HepG2 (cell line): ENCODE data around the gene ZBTB7C. TPM values are rescaled to one million over a fixed set of nuclear protein-coding genes. Genes with fewer than 3 reads are reported as not detected.

Source experiments
- ATAC-seq: fragments of 200-7000 bp; cut with Tn5 transposase; 3 replicates; pipeline ENCODE4 v1.9.1; 2020; ENCODE audit warnings: mild to moderate bottlenecking, moderate library complexity
- BruUV-seq: library from RNA; stranded (reverse); fragments of 400-500 nt; replicated peaks from 2 replicates; lab custom pipeline; 2021; lab: Mats Ljungman, UMichigan
- CTCF ChIA-PET: fragments of 300-600 bp; formaldehyde crosslinking; extraction: SDS; loops from one replicate; lab custom pipeline; 2021; ENCODE audit warnings: low total read pairs, inconsistent platforms, low intra/inter-chr PET ratio; lab: Yijun Ruan, JAX
- POLR2A ChIA-PET: fragments of 350-600 bp; sonication (Branson Sonifier 250); formaldehyde crosslinking; loops from one replicate; lab custom pipeline; 2020; ENCODE audit warnings: antibody characterized with exemption, inconsistent platforms; lab: Yijun Ruan, JAX
- DNase-seq: peaks from one replicate; pipeline ENCODE4 v3.0.0-alpha.2; 2015; ENCODE audit warnings: low spot score
- FAIRE-seq: peaks from 3 replicates; lab custom pipeline; 2011; peaks lifted over from hg19 to GRCh38; lab: Jason Lieb, UNC
- H2AFZ ChIP-seq: one replicate; pipeline ENCODE4 v1.6.1; 2011; ENCODE audit warnings: low read length, inconsistent platforms
- H3K27ac ChIP-seq: fragments of 300-600 bp; 3 replicates; pipeline ENCODE4 v1.8.0; 2011; ENCODE audit warnings: mixed run types, mild to moderate bottlenecking, mixed read lengths, low read length, inconsistent platforms; ENCODE audit not compliant: insufficient read depth; ENCODE audit errors: extremely low read length
- H3K27me3 ChIP-seq, 2 experiments: fragments of 200-600 bp in 1 of 2; 2 replicates in 1 of 2; 3 replicates in 1 of 2; pipeline versions ENCODE4 v1.6.0 to v1.8.0; 2011; ENCODE audit warnings: low read length in 2 of 2, mild to moderate bottlenecking in 2 of 2, moderate library complexity in 2 of 2, inconsistent platforms in 1 of 2; ENCODE audit not compliant: insufficient read depth in 2 of 2, control insufficient read depth in 1 of 2
- H3K36me3 ChIP-seq, 2 experiments: fragments of 200-600 bp in 1 of 2; replicated peaks in 1 of 2; 2 replicates in 1 of 2; 3 replicates in 1 of 2; pipeline versions ENCODE4 v1.5.1 to v1.8.0; 2011; ENCODE audit warnings: low read length in 2 of 2, inconsistent platforms in 1 of 2; ENCODE audit not compliant: insufficient read depth in 2 of 2, control insufficient read depth in 1 of 2
- H3K4me1 ChIP-seq: 2 replicates; pipeline ENCODE4 v1.5.1; 2012; ENCODE audit warnings: low read length, inconsistent platforms; ENCODE audit not compliant: insufficient read depth
- H3K4me2 ChIP-seq: 2 replicates; pipeline ENCODE4 v1.6.0; 2011; ENCODE audit warnings: low read depth, low read length, inconsistent platforms
- H3K4me3 ChIP-seq, 3 experiments: fragments of 200-600 bp in 1 of 3; sonication (generic), shearing (Covaris generic) in 1 of 3; replicated peaks in 1 of 3; 2 replicates each; pipeline ENCODE4 v1.5.1; 2011 to 2016; ENCODE audit warnings: low read length in 3 of 3, inconsistent platforms in 2 of 3, low read depth in 2 of 3, mild to moderate bottlenecking in 2 of 3, control low read depth in 1 of 3, mixed read lengths in 1 of 3; ENCODE audit not compliant: insufficient read depth in 1 of 3
- H3K79me2 ChIP-seq: one replicate; pipeline ENCODE4 v1.6.1; 2011; ENCODE audit warnings: low read length, inconsistent platforms; ENCODE audit not compliant: insufficient read depth
- H3K9ac ChIP-seq: 2 replicates; pipeline ENCODE4 v1.6.0; 2011; ENCODE audit warnings: mild to moderate bottlenecking, low read depth, low read length, inconsistent platforms; ENCODE audit not compliant: insufficient read depth
- H3K9me3 ChIP-seq: 2 replicates; pipeline ENCODE4 v1.5.1; 2012; ENCODE audit warnings: mild to moderate bottlenecking, low read length
- H4K20me1 ChIP-seq: 2 replicates; pipeline ENCODE4 v1.6.0; 2011; ENCODE audit warnings: inconsistent platforms, mild to moderate bottlenecking, low read length, moderate library complexity; ENCODE audit not compliant: insufficient read depth
- ARHGAP35 ChIP-seq: sonication (generic); formaldehyde crosslinking; IDR thresholded peaks from 2 replicates; pipeline ENCODE4 v1.9.0; 2022; ENCODE audit warnings: mild to moderate bottlenecking, inconsistent platforms, moderate library complexity, missing genetic modification reagents, borderline replicate concordance
- CREM ChIP-seq, 2 experiments: sonication (generic) in 1 of 2; formaldehyde crosslinking in 1 of 2; IDR thresholded peaks; 2 replicates each; pipeline versions ENCODE4 v1.4.0 to v1.6.1; 2016 to 2020; ENCODE audit warnings: antibody characterized with exemption in 1 of 2, mild to moderate bottlenecking in 1 of 2, missing genetic modification reagents in 1 of 2
- ETV5 ChIP-seq: IDR thresholded peaks from 2 replicates; pipeline ENCODE4 v1.6.1; 2018; ENCODE audit warnings: missing biosample characterization, missing genetic modification reagents, inconsistent platforms, borderline replicate concordance
- GABPB1 ChIP-seq: IDR thresholded peaks from 2 replicates; pipeline ENCODE4 v1.6.1; 2016; ENCODE audit warnings: mild to moderate bottlenecking, missing genetic modification reagents, moderate library complexity, missing compliant biosample characterization
- HDAC1 ChIP-seq: sonication (generic); formaldehyde crosslinking; IDR thresholded peaks from 2 replicates; pipeline ENCODE4 v1.5.1; 2020; ENCODE audit warnings: mild to moderate bottlenecking, missing genetic modification reagents
- IRX3 ChIP-seq: sonication (generic); formaldehyde crosslinking; IDR thresholded peaks from 2 replicates; pipeline ENCODE4 v1.8.1; 2023; ENCODE audit warnings: mild to moderate bottlenecking, low read depth, missing genetic modification reagents, borderline replicate concordance
- KLF11 ChIP-seq: IDR thresholded peaks from 2 replicates; pipeline ENCODE4 v1.6.1; 2016; ENCODE audit warnings: missing compliant biosample characterization
- MXD4 ChIP-seq: IDR thresholded peaks from 2 replicates; pipeline ENCODE4 v1.6.1; 2016; ENCODE audit warnings: mild to moderate bottlenecking, missing biosample characterization, missing genetic modification reagents
- NBN ChIP-seq: fragments of 450-650 bp; conservative IDR thresholded peaks from 2 replicates; pipeline ENCODE4 v1.6.1; 2017
- SIX4 ChIP-seq: sonication (generic); formaldehyde crosslinking; IDR thresholded peaks from 2 replicates; pipeline ENCODE4 v1.4.0; 2020; ENCODE audit warnings: missing genetic modification reagents
- TBX3 ChIP-seq: fragments of 450-650 bp; IDR thresholded peaks from 2 replicates; pipeline ENCODE4 v1.6.1; 2017; ENCODE audit warnings: antibody characterized with exemption, mild to moderate bottlenecking, inconsistent platforms, borderline replicate concordance
- ZNF207 ChIP-seq: fragments of 450-650 bp; IDR thresholded peaks from 2 replicates; pipeline ENCODE4 v1.6.1; 2016; ENCODE audit warnings: antibody characterized with exemption, borderline replicate concordance
- ZNF281 ChIP-seq: sonication (generic); formaldehyde crosslinking; IDR thresholded peaks from 2 replicates; pipeline ENCODE4 v1.4.0; 2020; ENCODE audit warnings: missing genetic modification reagents, borderline replicate concordance
- ZNF350 ChIP-seq: sonication (generic); formaldehyde crosslinking; IDR thresholded peaks from 2 replicates; pipeline ENCODE4 v1.4.0; 2020; ENCODE audit warnings: mild to moderate bottlenecking, low read depth, missing genetic modification reagents, borderline replicate concordance
- ZNF367 ChIP-seq: sonication (generic); formaldehyde crosslinking; IDR thresholded peaks from 2 replicates; pipeline ENCODE4 v1.4.0; 2020; ENCODE audit warnings: missing genetic modification reagents, borderline replicate concordance
- ZNF432 ChIP-seq: sonication (generic); formaldehyde crosslinking; IDR thresholded peaks from 2 replicates; pipeline ENCODE4 v1.5.0; 2020; ENCODE audit warnings: missing genetic modification reagents, mild to moderate bottlenecking, borderline replicate concordance
- ZNF777 ChIP-seq: sonication (generic); formaldehyde crosslinking; IDR thresholded peaks from 2 replicates; pipeline ENCODE4 v1.4.0; 2020; ENCODE audit warnings: missing genetic modification reagents
- ZNF839 ChIP-seq: sonication (generic); formaldehyde crosslinking; IDR thresholded peaks from 2 replicates; pipeline ENCODE4 v1.4.0; 2020; ENCODE audit warnings: missing genetic modification reagents, mild to moderate bottlenecking, borderline replicate concordance
- WGBS: methylation state at CpG from one replicate; pipeline ENCODE4 v1.1.6; 2017; ENCODE audit warnings: low lambda C conversion rate; 5-methylcytosine and 5-hydroxymethylcytosine counted together
- in situ Hi-C: cut with HindIII; loops from 2 replicates; pipeline ENCODE4 v1.10.0; 2017; ENCODE audit warnings: low pct_unique_long_range_greater_than_20kb; ENCODE audit not compliant: extremely low pct_ligation_motif_present
- intact Hi-C: fragments of 100-400 bp; cut with micrococcal nuclease; formaldehyde crosslinking; loops from one replicate; pipeline ENCODE4 v1.10.0; 2022; ENCODE audit not compliant: unreplicated experiment
- polyA plus RNA-seq, 8 experiments: library from polyadenylated mRNA; depleted of rRNA in 3 of 8; stranded (reverse) in 7 of 8; unstranded in 1 of 8; fragments of >200 nt; fragmentation: Illumina TruSeq in 4 of 8; extraction: Trizol in 4 of 8; gene quantifications; 2 replicates each; pipeline versions ENCODE4 v1.2.1 to v1.2.3, GENCODE V29; 2011 to 2016; ENCODE audit warnings: low read depth in 4 of 8, missing spikeins in 1 of 8, mixed read lengths in 1 of 8; ENCODE audit not compliant: insufficient read depth in 1 of 8
- total RNA-seq, 5 experiments: library from RNA; depleted of rRNA; stranded (reverse); fragments of >200 nt; fragmentation: Illumina TruSeq; extraction: Trizol; gene quantifications; 2 replicates each; pipeline ENCODE4 v1.2.3, GENCODE V29; 2016; ENCODE audit warnings: low read depth in 1 of 5
- TF ChIP-seq, protein P1 (sequence below): sonication (generic); formaldehyde crosslinking; IDR thresholded peaks from 2 replicates; pipeline ENCODE4 v1.5.0; 2020; ENCODE audit warnings: missing genetic modification reagents, mild to moderate bottlenecking, borderline replicate concordance
- TF ChIP-seq, protein P2 (sequence below): sonication (generic); formaldehyde crosslinking; IDR thresholded peaks from 2 replicates; pipeline ENCODE4 v1.8.0; 2022; ENCODE audit warnings: missing genetic modification reagents, mild to moderate bottlenecking, inconsistent platforms, borderline replicate concordance

ZBTB7C gene
- total and polyA plus RNA-seq, 2 of the 13 experiments (the other 11 are each of a cell fraction or from before 2014, with no cell fraction given), result 0.01 to 0.04 TPM

GRCh38 chr18:48397021-48397420 lies 12.2 kb downstream of the ZBTB7C start:
- in situ Hi-C loops, result no loop called here
- TF ChIP-seq ARHGAP35 (CRISPR knock-in tag) (no peak), ZNF367 (CRISPR knock-in tag) (no peak), NBN (no peak), ZNF350 (CRISPR knock-in tag) (no peak), CREM (IDR thresholded peaks at IDR 0.05) (no peak), CREM (CRISPR knock-in tag; IDR thresholded peaks at IDR 0.05) (no peak), SIX4 (CRISPR knock-in tag) (no peak), ZNF207 (no peak), ETV5 (no peak), TBX3 (no peak), KLF11 (CRISPR knock-in tag) (no peak), ZNF432 (no peak), IRX3 (CRISPR knock-in tag) (no peak), GABPB1 (CRISPR knock-in tag) (no peak), ZNF777 (CRISPR knock-in tag) (no peak), MXD4 (CRISPR knock-in tag) (no peak), ZNF281 (no peak), HDAC1 (CRISPR knock-in tag) (no peak), ZNF839 (CRISPR knock-in tag) (no peak)
- TF ChIP-seq, protein P1, sequence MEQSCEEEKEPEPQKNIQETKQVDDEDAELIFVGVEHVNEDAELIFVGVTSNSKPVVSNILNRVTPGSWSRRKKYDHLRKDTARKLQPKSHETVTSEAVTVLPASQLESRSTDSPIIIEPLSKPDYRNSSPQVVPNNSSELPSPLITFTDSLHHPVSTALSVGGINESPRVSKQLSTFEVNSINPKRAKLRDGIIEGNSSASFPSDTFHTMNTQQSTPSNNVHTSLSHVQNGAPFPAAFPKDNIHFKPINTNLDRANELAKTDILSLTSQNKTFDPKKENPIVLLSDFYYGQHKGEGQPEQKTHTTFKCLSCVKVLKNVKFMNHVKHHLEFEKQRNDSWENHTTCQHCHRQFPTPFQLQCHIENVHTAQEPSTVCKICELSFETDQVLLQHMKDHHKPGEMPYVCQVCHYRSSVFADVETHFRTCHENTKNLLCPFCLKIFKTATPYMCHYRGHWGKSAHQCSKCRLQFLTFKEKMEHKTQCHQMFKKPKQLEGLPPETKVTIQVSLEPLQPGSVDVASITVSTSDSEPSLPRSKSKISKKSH, result no peak
- TF ChIP-seq, protein P2, sequence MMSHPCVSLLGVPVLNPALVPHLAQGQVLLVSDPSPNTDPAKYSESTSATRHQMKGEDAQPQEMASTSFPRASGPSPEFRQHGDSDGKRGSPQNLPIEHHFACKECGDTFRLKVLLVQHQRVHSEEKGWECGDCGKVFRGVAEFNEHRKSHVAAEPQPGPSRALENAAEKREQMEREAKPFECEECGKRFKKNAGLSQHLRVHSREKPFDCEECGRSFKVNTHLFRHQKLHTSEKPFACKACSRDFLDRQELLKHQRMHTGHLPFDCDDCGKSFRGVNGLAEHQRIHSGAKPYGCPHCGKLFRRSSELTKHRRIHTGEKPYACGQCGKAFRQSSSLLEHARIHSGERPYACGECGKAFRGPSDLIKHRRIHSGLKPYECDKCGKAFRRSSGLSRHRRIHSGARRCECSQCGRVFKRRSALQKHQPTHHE (CRISPR knock-in tag), result no peak
- TF ChIP-seq, all 625 proteins: peak for 0
- POLR2A ChIA-PET, result no interaction called here

More at GRCh38 chr18:48397021-48397420, 12.2 kb downstream of the ZBTB7C start:
- Histone ChIP-seq H3K4me2 (no peak overlapping the region), H3K79me2 (no peaks in the 10 kb centered on the region), H4K20me1 (no peaks in the 10 kb centered on the region), H3K4me3 (no peak overlapping the region), H3K9ac (no peak overlapping the region), H3K4me1 (no peaks in the 10 kb centered on the region), H3K27ac (no peak overlapping the region), H3K9me3 (no peaks in the 10 kb centered on the region), H3K36me3 (no peaks in the 10 kb centered on the region), H2AFZ (no peak overlapping the region), H3K27me3 (peaks cover 4 to 56% of the 10 kb centered on the region in 2 experiments; a peak in 3 of 5 replicates)
- ATAC-seq (no peak), FAIRE-seq (no peak), DNase-seq (no peak)
- CTCF ChIA-PET, result no interaction called here
- no TSS peak for BruUV-seq
- 2% methylated on average over 4 of the region's 4 CpGs for WGBS
- intact Hi-C loops, result no loop called here
